Osteocyte (in vitro differentiated cells): ENCODE data around the gene NRGN. TPM values are rescaled to one million over a fixed set of nuclear protein-coding genes. Genes with fewer than 3 reads are reported as not detected.

ENCODE experiments used
- DNase-seq: peaks from one replicate; pipeline ENCODE4 v3.0.0; 2021; ENCODE audit warnings: mixed read lengths; ENCODE audit not compliant: unreplicated experiment; ENCODE audit errors: extremely low spot score
- H3K27ac Mint-ChIP-seq: one replicate; pipeline ENCODE4 v1.8.0; 2021; ENCODE audit warnings: mild to moderate bottlenecking, mixed read lengths; ENCODE audit not compliant: unreplicated experiment
- H3K27me3 Mint-ChIP-seq: one replicate; pipeline ENCODE4 v1.8.0; 2021; ENCODE audit warnings: mixed read lengths; ENCODE audit not compliant: unreplicated experiment
- H3K36me3 Mint-ChIP-seq: one replicate; pipeline ENCODE4 v1.8.0; 2021; ENCODE audit warnings: mixed read lengths; ENCODE audit not compliant: unreplicated experiment
- H3K4me1 Mint-ChIP-seq: one replicate; pipeline ENCODE4 v1.8.0; 2021; ENCODE audit warnings: mixed read lengths; ENCODE audit not compliant: unreplicated experiment
- H3K4me3 Mint-ChIP-seq: one replicate; pipeline ENCODE4 v1.8.0; 2021; ENCODE audit warnings: mild to moderate bottlenecking, moderate library complexity, mixed read lengths; ENCODE audit not compliant: unreplicated experiment
- H3K9me3 Mint-ChIP-seq: one replicate; pipeline ENCODE4 v1.8.0; 2021; ENCODE audit warnings: mixed read lengths; ENCODE audit not compliant: unreplicated experiment
- total RNA-seq: library from RNA; stranded (reverse); gene quantifications from 2 replicates; pipeline ENCODE4 v1.2.1, GENCODE V29; 2021
- TF ChIP-seq, protein P1 (sequence below): fragments of 200-600 bp; sonication (generic); IDR thresholded peaks from 2 replicates; pipeline ENCODE4 v1.5.0; 2021; ENCODE audit warnings: antibody characterized with exemption, mild to moderate bottlenecking, moderate library complexity

Gene NRGN
- total RNA-seq, 1 donor from 2014 or later = 0.97 TPM

- TF ChIP-seq, protein P1, sequence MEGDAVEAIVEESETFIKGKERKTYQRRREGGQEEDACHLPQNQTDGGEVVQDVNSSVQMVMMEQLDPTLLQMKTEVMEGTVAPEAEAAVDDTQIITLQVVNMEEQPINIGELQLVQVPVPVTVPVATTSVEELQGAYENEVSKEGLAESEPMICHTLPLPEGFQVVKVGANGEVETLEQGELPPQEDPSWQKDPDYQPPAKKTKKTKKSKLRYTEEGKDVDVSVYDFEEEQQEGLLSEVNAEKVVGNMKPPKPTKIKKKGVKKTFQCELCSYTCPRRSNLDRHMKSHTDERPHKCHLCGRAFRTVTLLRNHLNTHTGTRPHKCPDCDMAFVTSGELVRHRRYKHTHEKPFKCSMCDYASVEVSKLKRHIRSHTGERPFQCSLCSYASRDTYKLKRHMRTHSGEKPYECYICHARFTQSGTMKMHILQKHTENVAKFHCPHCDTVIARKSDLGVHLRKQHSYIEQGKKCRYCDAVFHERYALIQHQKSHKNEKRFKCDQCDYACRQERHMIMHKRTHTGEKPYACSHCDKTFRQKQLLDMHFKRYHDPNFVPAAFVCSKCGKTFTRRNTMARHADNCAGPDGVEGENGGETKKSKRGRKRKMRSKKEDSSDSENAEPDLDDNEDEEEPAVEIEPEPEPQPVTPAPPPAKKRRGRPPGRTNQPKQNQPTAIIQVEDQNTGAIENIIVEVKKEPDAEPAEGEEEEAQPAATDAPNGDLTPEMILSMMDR = no peak
- Mint-ChIP-seq H3K27me3 (no peaks in the 10 kb centered on the region), H3K4me3 (no peak overlapping the region)
Observed at GRCh38 chr11:124796312-124796711, 56.6 kb downstream of the NRGN start.

More at GRCh38 chr11:124796312-124796711, 56.6 kb downstream of the NRGN start:
- Mint-ChIP-seq H3K36me3 (no peaks in the 10 kb centered on the region), H3K9me3 (no peaks in the 10 kb centered on the region), H3K27ac (no peak overlapping the region), H3K4me1 (peaks cover 32% of the 10 kb centered on the region)
- no peak for DNase-seq

Other genes with a start within 250 kb of the NRGN start
- not detected in 2 replicates for gene OR8B12, start 196.3 kb upstream of the NRGN start, total RNA-seq
- gene OR8A1, start 169.9 kb upstream of the NRGN start, total RNA-seq = not detected in 2 replicates
- gene PANX3, start 128.5 kb upstream of the NRGN start, total RNA-seq = not detected in 2 replicates
- gene TBRG1, start 117.1 kb upstream of the NRGN start, total RNA-seq = 34.8 and 37.4 TPM in 2 replicates
- 13.8 and 18.5 TPM in 2 replicates for gene SIAE, start 66.2 kb upstream of the NRGN start, total RNA-seq
- 3.7 and 4.7 TPM in 2 replicates for gene SPA17, start 66.0 kb upstream of the NRGN start, total RNA-seq
- 0.30 TPM in 1 of 2 replicates, not detected in the other for gene VSIG2, start 12.3 kb downstream of the NRGN start, total RNA-seq
- gene ESAM, start 22.3 kb downstream of the NRGN start, total RNA-seq = 0.71 and 1.7 TPM in 2 replicates
- gene MSANTD2, start 60.5 kb downstream of the NRGN start, total RNA-seq = 14.3 and 15.2 TPM in 2 replicates
- 14.5 and 15.3 TPM in 2 replicates for gene ROBO3, start 125.5 kb downstream of the NRGN start, total RNA-seq
- 0.56 TPM in 1 of 2 replicates, not detected in the other for gene ROBO4, start 157.9 kb downstream of the NRGN start, total RNA-seq
- gene HEPN1, start 179.3 kb downstream of the NRGN start, total RNA-seq = not detected in 2 replicates
- not detected in 2 replicates for gene HEPACAM, start 196.1 kb downstream of the NRGN start, total RNA-seq
- gene CCDC15, start 214.3 kb downstream of the NRGN start, total RNA-seq = 1.3 and 1.8 TPM in 2 replicates